Spleen (tissue), 11 donors: ENCODE results near the gene CEND1. TPM values are rescaled to one million over a fixed set of nuclear protein-coding genes. Genes with fewer than 3 reads are reported as not detected.
A peak's percentile ranks its signal among the peaks of the same experiment; 100 is the strongest.

Source experiments
- DNase-seq: peaks from one replicate; pipeline ENCODE4 v3.0.0-alpha.2; 2020
- H3K27ac ChIP-seq, 8 donors: fragments of 200-600 bp; sonication (generic) in 7 of 8; 1 replicate in 4 of 8; 2 replicates in 4 of 8; pipeline versions ENCODE4 v1.5.0 to v1.8.0; 2016 to 2021; ENCODE audit warnings: inconsistent platforms in 4 of 8, mild to moderate bottlenecking in 4 of 8, moderate library complexity in 1 of 8
- H3K27me3 ChIP-seq, 7 donors: fragments of 200-600 bp; sonication (generic) in 6 of 7; replicated peaks in 1 of 7; 1 replicate in 4 of 7; 2 replicates in 3 of 7; pipeline versions ENCODE4 v1.5.0 to v1.8.0; 2016 to 2021; ENCODE audit warnings: inconsistent platforms in 3 of 7, mild to moderate bottlenecking in 1 of 7
- H3K36me3 ChIP-seq, 6 donors: fragments of 200-600 bp; sonication (generic) in 5 of 6; 1 replicate in 4 of 6; 2 replicates in 2 of 6; pipeline versions ENCODE4 v1.5.0 to v1.8.0; 2016 to 2021; ENCODE audit warnings: inconsistent platforms in 2 of 6
- H3K4me1 ChIP-seq, 6 donors: fragments of 200-600 bp; sonication (generic) in 5 of 6; 1 replicate in 3 of 6; 2 replicates in 3 of 6; pipeline versions ENCODE4 v1.5.0 to v1.8.0; 2016 to 2021; ENCODE audit warnings: inconsistent platforms in 3 of 6
- H3K4me3 ChIP-seq, 8 donors: fragments of 200-600 bp; sonication (generic) in 7 of 8; 1 replicate in 4 of 8; 2 replicates in 4 of 8; pipeline versions ENCODE4 v1.5.0 to v1.8.0; 2016 to 2021; ENCODE audit warnings: inconsistent platforms in 4 of 8, mild to moderate bottlenecking in 4 of 8, moderate library complexity in 2 of 8
- H3K9me3 ChIP-seq, 8 donors: fragments of 200-600 bp; sonication (generic) in 7 of 8; 1 replicate in 4 of 8; 2 replicates in 4 of 8; pipeline versions ENCODE4 v1.5.0 to v1.8.0; 2016 to 2021; ENCODE audit warnings: inconsistent platforms in 4 of 8
- POLR2A ChIP-seq, 3 donors: fragments of 450-650 bp; IDR thresholded peaks; one replicate each; pipeline ENCODE4 v1.5.1; 2017; ENCODE audit warnings: antibody characterized with exemption in 3 of 3, mild to moderate bottlenecking in 1 of 3
- POLR2AphosphoS5 ChIP-seq, 3 donors: sonication (generic); formaldehyde crosslinking; IDR thresholded peaks; one replicate each; pipeline ENCODE4 v1.5.1; 2017; ENCODE audit warnings: antibody characterized with exemption in 3 of 3
- WGBS, 5 donors: extraction: QIAGEN DNeasy Blood & Tissue Kit in 3 of 5; methylation state at CpG; one replicate each; pipeline versions ENCODE4 v1.1.5 to v1.1.7; 2013 to 2018; 5-methylcytosine and 5-hydroxymethylcytosine counted together
- intact Hi-C: fragments of 100-400 bp; cut with DNase I; formaldehyde crosslinking; loops from one replicate; pipeline ENCODE4 v1.15.0; 2023; ENCODE audit warnings: low total_unique reads
- polyA plus RNA-seq, 3 donors: library from polyadenylated mRNA; stranded (reverse); fragments of 200-250 nt; gene quantifications; one replicate each; pipeline ENCODE4 v1.2.1, GENCODE V29; 2013
- total RNA-seq, 7 donors: library from RNA; depleted of rRNA in 3 of 7; stranded (reverse); fragments of >200 nt in 3 of 7; fragmentation: NEBNext Ultra II Directional in 4 of 7; extraction: Animal tissue kit (Norgen Biotek cat#: 25700) in 4 of 7; gene quantifications; one replicate each; pipeline versions ENCODE4 v1.1.0 to v1.2.1, GENCODE V29; 2016 to 2021
- TF ChIP-seq, protein P1 (sequence below), 11 experiments: fragments of 200-600 bp in 7 of 11; fragments of 450-650 bp in 4 of 11; sonication (generic) in 4 of 11; IDR thresholded peaks in 8 of 11; conservative IDR thresholded peaks in 3 of 11; 1 replicate in 7 of 11; 2 replicates in 4 of 11; pipeline versions ENCODE4 v1.4.0 to v1.8.0; 2016 to 2021; ENCODE audit warnings: antibody characterized with exemption in 11 of 11, inconsistent platforms in 4 of 11, mild to moderate bottlenecking in 1 of 11
- donor health status: healthy with polysubstance abuse.
- donor health status: DM: no; HTN: no; CAD: no; lungs with moderate emphysema.
- donor health status: DM: no; HTN: no; CAD: no.
- donor health status: Bipolar disorder and iron deficiency.
- donor health status: healthy.
- donor health status: DM: no; HTN: no; CAD: no.
- donor health status: DM: yes; HTN: yes; CAD: no.

Gene CEND1
- total and polyA plus RNA-seq, 10 donors = 0.29 to 0.42 (median 0.42) TPM; not detected in 7

DNA sequence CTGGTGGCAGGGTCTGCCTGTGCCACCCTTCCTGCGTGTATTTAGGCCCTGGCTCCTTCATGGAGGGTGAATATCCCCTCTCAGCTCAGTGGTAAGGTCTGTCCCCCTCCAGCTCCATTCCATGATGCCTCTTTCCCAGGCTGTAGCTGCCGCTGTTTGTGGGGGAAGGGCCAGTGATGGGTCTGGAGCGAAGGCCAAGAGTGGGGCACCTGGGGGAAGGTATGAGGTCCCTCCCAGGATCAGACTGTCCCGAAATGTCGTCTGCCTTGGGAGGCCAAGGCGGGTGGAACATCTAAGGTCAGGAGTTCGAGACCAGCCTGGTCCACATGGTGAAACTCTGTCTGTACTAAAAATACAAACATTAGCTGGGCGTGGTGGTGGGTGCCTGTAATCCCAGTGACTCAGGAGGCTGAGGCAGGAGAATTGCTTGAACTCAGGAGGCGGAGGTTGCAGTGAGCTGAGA, 44.0 kb upstream of the CEND1 start:
- TF ChIP-seq, protein P1, sequence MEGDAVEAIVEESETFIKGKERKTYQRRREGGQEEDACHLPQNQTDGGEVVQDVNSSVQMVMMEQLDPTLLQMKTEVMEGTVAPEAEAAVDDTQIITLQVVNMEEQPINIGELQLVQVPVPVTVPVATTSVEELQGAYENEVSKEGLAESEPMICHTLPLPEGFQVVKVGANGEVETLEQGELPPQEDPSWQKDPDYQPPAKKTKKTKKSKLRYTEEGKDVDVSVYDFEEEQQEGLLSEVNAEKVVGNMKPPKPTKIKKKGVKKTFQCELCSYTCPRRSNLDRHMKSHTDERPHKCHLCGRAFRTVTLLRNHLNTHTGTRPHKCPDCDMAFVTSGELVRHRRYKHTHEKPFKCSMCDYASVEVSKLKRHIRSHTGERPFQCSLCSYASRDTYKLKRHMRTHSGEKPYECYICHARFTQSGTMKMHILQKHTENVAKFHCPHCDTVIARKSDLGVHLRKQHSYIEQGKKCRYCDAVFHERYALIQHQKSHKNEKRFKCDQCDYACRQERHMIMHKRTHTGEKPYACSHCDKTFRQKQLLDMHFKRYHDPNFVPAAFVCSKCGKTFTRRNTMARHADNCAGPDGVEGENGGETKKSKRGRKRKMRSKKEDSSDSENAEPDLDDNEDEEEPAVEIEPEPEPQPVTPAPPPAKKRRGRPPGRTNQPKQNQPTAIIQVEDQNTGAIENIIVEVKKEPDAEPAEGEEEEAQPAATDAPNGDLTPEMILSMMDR (IDR thresholded peaks at IDR 0.05 in 8 of 11, conservative IDR thresholded peaks at IDR 0.05 in 3 of 11) = no peak
- TF ChIP-seq POLR2A (IDR thresholded peaks at IDR 0.05) (no peak), POLR2AphosphoS5 (IDR thresholded peaks at IDR 0.05) (no peak)
- peaks cover 0 to 66% (median 20%) of the 10 kb centered on the region in 7 donors for H3K27me3 ChIP-seq
- H3K36me3 ChIP-seq = peaks cover 0 to 32% (median 24%) of the 10 kb centered on the region in 6 donors
- WGBS, 5 donors = 63 to 76% (median 65%) methylated on average over 9 of the region's 9 CpGs
- H3K4me1 ChIP-seq = peaks cover 38 to 96% (median 71%) of the 10 kb centered on the region in 6 donors
- no peaks in the 10 kb centered on the region for H3K9me3 ChIP-seq
- intact Hi-C loops = no loop called here
- H3K4me3 ChIP-seq = peak overlapping the region in 7 of 8 donors; percentile 58 to 83 (median 62)
- no peak for DNase-seq
- H3K27ac ChIP-seq = peak overlapping the region in 5 of 8 donors; percentile 78 to 87 (median 81)

DNA sequence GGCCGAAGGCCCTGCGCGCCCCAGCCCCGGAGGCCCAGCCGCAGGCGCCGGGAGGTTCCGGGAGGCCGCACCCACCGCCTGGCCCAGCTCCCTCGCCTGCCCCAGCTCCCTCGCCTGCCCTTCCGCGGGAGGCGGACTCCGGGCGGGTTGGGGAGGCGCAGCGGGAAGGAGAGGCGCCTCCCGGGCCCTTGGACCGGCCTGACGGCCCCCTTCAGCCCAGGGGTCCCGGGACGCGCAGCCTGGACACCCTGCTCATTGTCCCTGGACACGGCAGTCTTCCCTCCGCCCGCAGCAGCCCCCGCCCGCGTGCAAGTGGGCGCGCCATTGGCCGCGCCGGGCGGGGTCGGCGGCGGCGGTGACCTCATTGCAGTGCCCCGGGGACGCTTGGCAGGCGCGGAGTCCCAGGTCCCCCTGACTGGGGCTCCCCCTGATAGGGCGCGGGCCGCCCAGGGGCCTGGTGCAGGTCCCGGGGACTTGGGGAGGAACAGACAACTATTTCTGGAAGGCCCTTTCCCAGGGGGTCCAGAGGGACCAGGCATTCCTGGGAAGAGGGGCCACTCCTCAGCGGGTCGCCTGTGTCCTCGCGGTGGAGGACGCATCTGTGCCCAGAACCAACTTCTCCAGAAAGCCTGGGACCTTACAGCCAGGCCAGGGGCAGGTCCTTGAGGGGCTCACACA, 43.4 kb upstream of the CEND1 start:
- peak; percentile 89 for DNase-seq
- Histone ChIP-seq H3K36me3 (peaks cover 0 to 25% (median 18%) of the 10 kb centered on the region in 6 donors), H3K9me3 (no peaks in the 10 kb centered on the region), H3K4me1 (peaks cover 44 to 96% (median 76%) of the 10 kb centered on the region in 6 donors), H3K27me3 (peaks cover 0 to 72% (median 22%) of the 10 kb centered on the region in 7 donors), H3K4me3 (peak overlapping the region; percentile 55 to 83 (median 60)), H3K27ac (peak overlapping the region; percentile 6 to 87 (median 78))
- no peak for TF ChIP-seq POLR2A (IDR thresholded peaks at IDR 0.05)
- TF ChIP-seq POLR2AphosphoS5 (IDR thresholded peaks at IDR 0.05) = peak in 2 of 3 donors; percentile 24 to 67
- TF ChIP-seq, protein P1 (IDR thresholded peaks at IDR 0.05 in 8 of 11, conservative IDR thresholded peaks at IDR 0.05 in 3 of 11) = peak in 1 of 11 experiments; percentile 2
- WGBS, 5 donors = 0 to 2% (median 1%) methylated on average over 18 to 55 of the region's 55 CpGs
- intact Hi-C loops = no loop called here

- Histone ChIP-seq H3K36me3 (peaks cover 0 to 19% (median 11%) of the 10 kb centered on the region in 6 donors), H3K9me3 (no peaks in the 10 kb centered on the region), H3K4me1 (peaks cover 50 to 96% (median 82%) of the 10 kb centered on the region in 6 donors), H3K27me3 (peaks cover 0 to 79% (median 22%) of the 10 kb centered on the region in 7 donors), H3K4me3 (peak within 1 kb of the TSS; percentile 55 to 83 (median 60)), H3K27ac (peak within 1 kb of the TSS; percentile 6 to 87 (median 78))
- TF ChIP-seq, protein P1 (IDR thresholded peaks at IDR 0.05 in 8 of 11, conservative IDR thresholded peaks at IDR 0.05 in 3 of 11) = peak in 3 of 11 experiments; percentile 26 to 37 (median 37)
- TF ChIP-seq POLR2AphosphoS5 (IDR thresholded peaks at IDR 0.05) (peak; percentile 4 to 51 (median 20)), POLR2A (IDR thresholded peaks at IDR 0.05) (no peak)
- peak; percentile 89 for DNase-seq
- 2 to 6% (median 4%) methylated on average over 14 to 64 of the region's 67 CpGs for whole genome bisulfite sequencing, 5 donors
- intact Hi-C loops = no loop called here
Measured at GRCh38 chr11:832529-833113, 42.7 kb upstream of the CEND1 start, which contains the start of gene CD151. Gene CD151 (plus strand): TSS chr11:832952. CDS start chr11:836070, 3,118 bp downstream.
